Renal cortical epithelial cell (primary cell): ENCODE data around the gene FLNB. TPM values are rescaled to one million over a fixed set of nuclear protein-coding genes. Genes with fewer than 3 reads are reported as not detected.

ENCODE experiments used
- DNase-seq: peaks from one replicate; pipeline ENCODE4 v3.0.0-alpha.2; 2011; ENCODE audit warnings: low read depth
- total RNA-seq: library from RNA; depleted of rRNA; stranded (reverse); fragments of >200 nt; gene quantifications from 2 replicates; pipeline ENCODE4 v1.2.3, GENCODE V29; 2014

The FLNB gene
- total RNA-seq, 1 donor from 2014 or later, result 342 TPM

- no peak for DNase-seq
These were observed 97.8 kb downstream of the FLNB start for GRCh38 chr3:58106061-58106460.

- DNase-seq, result no peak
These were observed 98.4 kb downstream of the FLNB start for GRCh38 chr3:58106640-58107039.

GRCh38 chr3:58107597-58107996, 99.4 kb downstream of the FLNB start:
- DNase-seq, result no peak

GRCh38 chr3:58109752-58110151, 101.5 kb downstream of the FLNB start:
- no peak for DNase-seq

- DNase-seq, result peak; percentile 23
These were observed 103.4 kb downstream of the FLNB start for GRCh38 chr3:58111513-58112184.

GRCh38 chr3:58112185-58112535, 103.9 kb downstream of the FLNB start:
- no peak for DNase-seq

GRCh38 chr3:58115175-58115574, 107.0 kb downstream of the FLNB start:
- no peak for DNase-seq

GRCh38 chr3:58116161-58116955, 108.1 kb downstream of the FLNB start:
- no peak for DNase-seq

GRCh38 chr3:58116985-58117384, 108.8 kb downstream of the FLNB start:
- DNase-seq, result peak; percentile 18

- peak; percentile 71 for DNase-seq
These were observed 109.4 kb downstream of the FLNB start for GRCh38 chr3:58117561-58118181.

GRCh38 chr3:58119186-58119585, 111.0 kb downstream of the FLNB start:
- no peak for DNase-seq

GRCh38 chr3:58120075-58120812, 112.0 kb downstream of the FLNB start:
- DNase-seq, result no peak

GRCh38 chr3:58121183-58121582, 113.0 kb downstream of the FLNB start:
- DNase-seq, result no peak

- no peak for DNase-seq
These were observed 114.9 kb downstream of the FLNB start for GRCh38 chr3:58122936-58123700.

GRCh38 chr3:58124387-58124786, 116.2 kb downstream of the FLNB start:
- no peak for DNase-seq

- DNase-seq, result no peak
These were observed 121.0 kb downstream of the FLNB start for GRCh38 chr3:58129041-58129770.

- no peak for DNase-seq
These were observed 122.4 kb downstream of the FLNB start for GRCh38 chr3:58130591-58130990.

- no peak for DNase-seq
These were observed 123.0 kb downstream of the FLNB start for GRCh38 chr3:58131101-58131825.

- DNase-seq, result no peak
These were observed 124.6 kb downstream of the FLNB start for GRCh38 chr3:58132850-58133249.

- DNase-seq, result no peak
These were observed 126.2 kb downstream of the FLNB start for GRCh38 chr3:58134468-58134867.
